ENCODE data around the gene CCDC7.
"Not testable (repeated sequence)": the region's sequence is repeated elsewhere in the genome, so short reads cannot be mapped to it uniquely, and the experiment has no call there.

The CCDC7 gene

DNA sequence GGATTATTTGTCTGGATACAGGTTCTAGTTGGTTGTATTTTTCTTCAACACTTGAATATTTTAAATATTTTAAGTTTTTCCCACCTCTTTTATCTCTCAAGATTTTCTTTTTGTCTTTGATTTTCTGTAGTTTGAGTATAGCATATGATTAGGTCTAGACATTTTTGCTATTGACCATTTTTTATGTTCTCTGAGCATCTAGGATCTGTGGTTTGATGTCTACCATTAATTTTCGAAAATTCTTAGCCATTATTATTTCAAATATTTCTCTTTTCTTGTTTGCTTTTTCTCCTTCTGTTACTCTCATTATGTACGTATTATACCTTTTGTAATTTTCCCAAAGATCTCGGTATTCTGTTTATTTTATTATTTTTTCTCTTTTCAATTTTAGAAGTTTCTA, 293.0 kb downstream of the CCDC7 start:
- DNase-seq, result no peak

DNA sequence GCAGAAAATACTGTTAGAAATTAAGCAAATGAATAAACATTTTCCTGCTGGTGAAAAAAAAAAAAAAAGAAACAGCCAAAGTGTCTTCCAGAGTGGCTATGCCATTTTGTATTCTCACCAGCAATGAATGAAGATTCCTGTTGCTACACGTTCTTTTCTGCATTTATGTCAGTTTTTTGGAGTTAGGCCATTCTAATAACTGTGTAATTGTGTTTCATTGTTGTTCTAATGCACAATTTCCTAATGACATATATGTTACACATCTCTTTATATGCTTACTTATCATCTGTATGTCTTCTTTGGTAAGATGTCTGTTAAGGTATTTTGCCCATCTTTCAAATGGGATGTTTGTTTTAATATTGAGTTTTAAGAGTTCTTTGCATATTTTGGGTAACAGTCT, 298.4 kb downstream of the CCDC7 start:
- no peak for DNase-seq

DNA sequence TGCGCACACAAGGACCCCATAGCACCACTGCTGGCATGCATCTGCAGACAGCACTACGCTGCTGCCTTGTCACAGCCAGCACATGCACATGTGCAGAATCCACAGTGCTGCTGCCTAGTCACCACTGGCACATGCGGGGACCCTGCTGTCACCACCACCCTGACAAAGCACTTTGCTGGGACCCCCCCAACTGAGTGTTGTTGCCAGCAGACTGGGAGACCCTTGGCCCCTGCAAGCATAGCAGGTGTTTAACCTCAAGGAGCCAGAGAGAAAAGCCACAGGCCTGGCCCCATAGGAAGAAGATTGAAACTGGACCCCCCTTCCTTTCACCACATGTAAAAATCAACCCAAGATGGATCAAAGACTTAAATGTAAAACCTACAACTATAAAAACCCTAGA, 300.9 kb downstream of the CCDC7 start:
- no peak for DNase-seq

DNA sequence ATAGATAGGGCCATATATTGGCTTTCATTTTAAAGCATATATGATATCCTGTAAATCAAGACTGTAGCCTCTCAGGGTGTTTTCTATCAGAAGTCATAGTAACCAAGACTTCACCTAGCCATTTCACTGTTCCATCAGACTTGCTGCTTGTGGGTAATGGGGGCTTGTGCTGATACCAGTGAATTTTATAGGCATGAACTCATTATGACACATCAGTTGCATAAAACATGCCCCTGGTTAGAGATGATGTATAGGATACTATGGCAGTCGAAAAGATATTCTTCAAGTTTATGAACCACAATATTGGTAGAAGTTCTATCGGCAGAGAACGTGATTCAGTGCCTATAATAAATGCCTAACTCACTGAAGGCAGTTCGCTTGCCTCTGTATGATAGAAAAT, 305.6 kb downstream of the CCDC7 start:
- no peak for DNase-seq

DNA sequence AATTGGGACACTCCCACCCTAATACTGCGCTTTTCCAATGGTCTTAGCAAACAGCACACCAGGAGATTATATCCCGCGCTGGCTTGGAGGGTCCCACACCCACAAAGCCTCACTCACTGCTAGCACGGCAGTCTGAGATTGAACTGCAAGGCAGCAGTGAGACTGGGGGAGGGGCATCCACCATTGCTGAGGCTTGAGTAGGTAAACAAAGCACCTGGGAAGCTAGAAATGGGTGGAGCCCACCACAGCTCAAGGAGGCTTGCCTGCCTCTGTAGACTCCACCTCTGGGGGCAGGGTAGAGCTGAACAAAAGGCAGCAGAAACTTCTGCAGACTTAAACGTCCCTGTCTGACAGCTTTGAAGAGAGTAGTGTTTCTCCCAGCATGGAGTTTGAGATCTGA, 309.0 kb downstream of the CCDC7 start:
- not testable (repeated sequence) for DNase-seq

DNA sequence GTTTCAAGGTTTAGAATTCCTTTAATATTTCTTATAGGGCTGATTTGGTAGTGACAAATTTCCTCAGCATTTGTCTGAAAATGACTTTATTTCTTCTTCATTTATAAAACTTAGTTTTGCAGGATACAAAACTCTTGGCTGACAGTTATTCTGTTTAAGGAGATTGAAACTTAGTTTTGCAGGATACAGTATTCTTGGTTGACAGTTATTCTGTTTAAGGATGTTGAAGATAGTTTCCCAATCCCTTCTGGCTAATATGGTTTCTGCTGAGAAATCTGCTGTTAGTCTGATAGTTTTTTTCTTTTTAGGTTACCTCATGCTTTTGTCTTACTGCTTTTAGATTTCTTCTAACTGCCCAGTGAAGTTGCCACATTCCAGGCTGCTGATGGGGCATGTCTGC, 325.3 kb downstream of the CCDC7 start:
- DNase-seq, result no peak

DNA sequence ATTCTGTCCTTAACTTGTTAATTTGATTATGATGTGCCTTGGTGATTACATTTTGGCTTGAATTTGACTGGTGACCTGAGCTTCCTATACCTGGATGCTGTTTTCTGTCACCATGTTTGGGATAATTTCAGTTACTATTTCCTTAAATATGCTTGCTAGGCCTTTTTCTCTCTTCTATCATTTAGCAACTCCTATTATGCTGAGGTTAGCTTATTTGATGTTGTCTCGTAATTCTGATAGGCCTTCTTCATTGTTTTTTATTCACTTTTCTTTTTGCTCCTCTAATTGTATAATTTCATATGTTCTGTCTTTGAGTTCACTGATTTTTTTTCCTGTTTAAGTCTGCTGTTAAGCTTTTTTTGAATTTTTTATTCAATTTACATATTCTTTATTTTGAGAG, 327.2 kb downstream of the CCDC7 start:
- DNase-seq, result no peak

DNA sequence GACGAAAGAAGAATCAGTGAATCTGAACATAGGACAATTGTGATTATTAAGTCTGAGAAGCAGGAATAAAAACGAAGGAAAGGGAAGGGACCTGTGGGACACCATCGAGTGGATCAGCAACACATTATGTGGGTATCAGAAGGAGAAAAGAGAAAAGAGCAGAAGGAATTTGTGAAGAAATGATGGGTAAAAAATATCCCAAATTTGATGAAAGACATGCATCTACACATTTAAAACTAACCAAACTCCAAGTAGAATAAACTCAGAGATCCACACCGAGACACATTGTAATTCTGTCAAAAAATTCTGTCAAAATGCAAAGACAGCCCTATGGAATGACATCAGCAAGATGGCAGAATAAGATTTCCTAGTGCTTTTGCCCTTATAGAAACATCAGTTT, 341.0 kb downstream of the CCDC7 start:
- no peak for DNase-seq

DNA sequence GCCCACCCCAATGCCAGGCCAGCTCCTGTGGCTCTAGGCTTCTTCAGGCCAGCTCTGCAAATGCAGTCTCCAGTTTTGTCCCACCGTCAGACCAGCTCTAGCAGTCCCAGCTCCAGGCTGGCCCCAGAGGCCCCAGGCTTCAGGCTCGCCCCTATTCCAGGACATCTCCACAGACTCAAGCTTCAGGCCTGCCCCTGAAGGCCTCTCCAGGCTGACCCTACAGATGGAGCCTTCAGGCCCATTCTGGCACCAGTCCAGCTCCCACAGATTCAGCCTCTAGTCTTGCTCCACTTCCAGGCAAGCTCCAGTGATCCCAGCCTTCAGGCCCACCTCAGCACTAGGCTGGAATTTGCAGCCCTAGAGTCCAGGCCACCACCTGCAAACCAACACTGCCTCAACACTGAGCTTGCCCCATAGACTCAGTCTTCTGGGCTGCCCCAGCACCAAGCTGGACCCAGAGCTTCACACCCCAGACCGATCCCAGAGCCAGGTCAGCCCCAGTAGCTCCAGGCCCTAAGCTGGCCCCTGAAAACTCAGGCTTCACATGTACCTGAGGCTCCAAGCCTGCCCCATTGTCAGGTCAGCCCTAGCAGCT, 341.8 kb downstream of the CCDC7 start:
- DNase-seq, result no peak

DNA sequence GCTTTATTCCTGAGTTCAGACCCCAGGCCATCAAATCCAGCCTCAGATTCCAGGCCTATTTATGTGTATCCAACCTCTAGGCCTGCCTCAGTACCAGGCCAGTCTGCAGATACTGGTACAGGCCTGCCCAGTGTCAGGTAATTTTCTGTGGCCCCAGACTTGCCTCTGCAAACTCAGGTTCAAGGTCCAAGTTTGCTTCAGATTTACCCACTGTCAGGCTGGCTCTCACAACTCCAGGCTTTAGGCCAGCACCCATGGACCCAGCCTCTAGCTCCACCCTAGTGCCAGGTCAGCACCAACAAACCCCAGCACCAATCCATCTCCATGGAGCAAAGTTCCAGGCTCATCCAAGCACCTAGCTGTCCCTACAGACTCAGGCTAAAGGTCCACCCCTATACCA, 342.4 kb downstream of the CCDC7 start:
- DNase-seq, result no peak

DNA sequence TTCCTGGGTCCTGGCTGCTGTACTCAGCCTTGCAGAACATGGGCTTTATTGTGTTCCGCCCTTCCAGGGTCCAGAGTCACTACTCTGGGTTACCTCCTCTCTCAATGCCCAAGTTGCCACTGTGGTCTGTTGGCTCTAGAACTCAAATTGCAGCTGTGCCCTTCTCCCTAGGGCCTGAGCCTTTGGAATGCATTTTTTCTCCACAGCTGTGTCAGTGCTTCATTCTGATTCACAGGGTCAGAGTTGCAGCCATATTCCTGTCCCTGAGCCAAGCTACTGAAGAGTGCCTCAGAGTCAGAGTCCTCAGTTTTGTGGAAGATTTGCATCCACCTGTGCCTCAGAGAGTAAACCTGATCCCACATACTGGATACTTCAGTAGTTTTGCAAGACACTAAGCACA, 344.5 kb downstream of the CCDC7 start:
- DNase-seq, result no peak

DNA sequence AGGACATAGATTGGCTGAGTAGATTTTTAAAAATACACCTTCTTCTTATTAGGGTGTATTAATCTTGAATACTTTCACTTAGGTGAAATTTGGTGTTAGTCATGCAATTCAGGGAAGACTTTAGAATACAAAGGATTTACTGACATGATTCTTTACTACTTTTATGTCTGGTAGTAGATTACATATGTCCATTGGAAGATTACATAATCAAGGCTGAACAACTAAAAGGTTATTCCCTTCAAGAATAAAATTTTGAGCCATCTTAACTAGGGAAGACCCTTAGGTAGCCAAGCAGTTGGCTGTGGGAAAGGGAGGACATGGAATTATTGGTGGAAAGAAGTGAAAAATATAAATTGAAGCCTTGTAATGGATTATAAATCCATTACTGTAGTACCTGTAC, 347.1 kb downstream of the CCDC7 start:
- no peak for DNase-seq

DNA sequence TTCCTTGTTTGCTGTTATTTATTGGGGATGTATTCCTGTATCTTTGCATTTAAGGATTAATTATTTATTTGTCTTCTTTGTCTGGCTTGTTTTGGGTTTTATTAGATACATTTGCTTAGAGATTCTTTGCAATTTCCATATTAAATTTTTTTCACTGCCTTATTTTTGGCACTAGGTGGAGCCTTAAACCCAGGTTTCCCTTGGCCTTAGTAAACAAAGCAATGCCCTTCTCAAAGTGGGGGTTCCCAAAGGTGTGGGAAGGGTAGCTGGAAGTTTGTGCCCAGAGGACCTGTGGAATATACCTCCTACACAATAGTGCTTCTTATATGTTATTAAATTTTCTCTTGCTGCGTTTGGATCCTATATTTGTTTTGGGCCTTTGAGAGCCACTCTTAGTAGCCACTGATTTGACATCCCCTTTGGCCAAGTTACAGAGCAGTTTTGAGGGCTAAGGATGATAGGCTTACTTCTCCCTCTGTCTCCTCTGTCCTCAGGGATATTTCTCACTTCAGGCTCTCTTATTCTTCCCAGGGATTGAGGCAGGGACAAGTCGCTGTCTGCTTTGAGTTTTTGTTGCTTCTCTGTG, 349.8 kb downstream of the CCDC7 start:
- peak; percentile 15 for DNase-seq

DNA sequence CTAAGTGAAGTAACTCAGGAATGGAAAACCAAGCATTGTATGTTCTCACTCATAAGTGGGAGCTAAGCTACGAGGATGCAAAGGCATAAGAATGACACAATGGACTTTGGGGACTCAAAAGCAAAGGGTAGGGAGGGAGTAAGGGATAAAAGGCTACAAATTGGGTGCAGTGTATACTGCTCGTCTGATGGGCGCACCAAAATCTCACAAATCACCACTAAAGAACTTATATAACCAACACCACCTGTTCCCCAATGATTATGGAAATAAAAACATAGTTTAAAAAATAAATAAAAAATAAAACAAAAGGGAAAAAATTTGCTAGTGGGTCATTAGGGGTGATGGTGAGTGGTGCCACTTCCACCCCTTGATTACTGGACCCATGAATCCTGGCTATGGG, 351.5 kb downstream of the CCDC7 start:
- DNase-seq, result not testable (repeated sequence)

DNA sequence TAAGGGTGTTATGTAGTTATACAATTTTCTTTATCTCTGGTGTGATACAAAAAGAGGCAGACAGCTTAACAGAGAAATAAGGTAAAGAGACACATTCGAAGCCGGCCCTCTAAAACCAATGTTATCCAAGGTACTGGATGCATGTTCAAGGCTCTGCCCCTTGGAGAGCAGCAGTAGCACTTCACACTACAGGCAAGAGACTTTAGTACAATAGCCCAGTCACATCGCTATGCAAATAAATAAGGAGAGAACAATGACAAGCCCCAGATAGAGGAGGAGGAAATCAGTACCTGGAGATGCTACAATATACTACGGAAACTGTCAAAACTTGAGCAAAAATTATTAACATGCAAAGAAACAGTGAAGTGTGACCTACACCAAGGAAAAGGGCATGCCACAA, 401.0 kb downstream of the CCDC7 start:
- no peak for DNase-seq

DNA sequence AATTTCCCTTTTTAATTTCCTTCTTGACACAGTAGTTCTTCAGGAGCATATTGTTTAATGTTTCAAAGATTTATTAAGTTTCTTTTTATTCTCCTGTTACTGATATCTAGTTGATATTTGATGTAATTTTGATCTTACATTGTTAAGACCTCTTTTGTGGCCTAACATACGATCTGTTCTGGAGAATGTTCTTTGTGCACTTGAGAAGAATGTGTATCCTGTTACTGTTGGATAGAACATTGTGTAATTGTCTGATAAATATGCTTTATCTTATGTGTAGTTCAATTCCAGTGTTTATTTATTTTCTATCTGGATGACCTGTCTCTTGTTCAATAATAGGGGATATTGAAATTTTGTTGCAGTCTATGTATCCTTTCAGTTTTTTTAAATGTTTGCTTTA, 405.4 kb downstream of the CCDC7 start:
- no peak for DNase-seq

DNA sequence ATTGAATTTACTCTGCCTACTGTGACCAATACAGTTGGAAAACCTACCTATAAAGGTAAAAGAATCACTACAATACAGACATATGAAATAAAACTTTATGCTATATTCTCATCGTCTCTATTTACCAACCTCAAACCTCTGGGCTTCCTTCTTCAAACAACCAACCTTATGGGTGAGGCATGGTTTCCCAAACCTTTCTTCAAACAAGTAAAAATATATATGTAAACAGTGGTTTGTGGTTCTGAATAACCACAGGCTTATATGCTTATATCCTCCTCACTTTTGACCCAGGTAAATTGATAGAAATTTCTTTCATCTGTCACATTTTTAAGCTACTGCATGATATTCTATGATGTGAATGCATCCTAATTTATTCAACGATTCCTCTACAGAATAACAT, 408.5 kb downstream of the CCDC7 start:
- DNase-seq, result no peak

DNA sequence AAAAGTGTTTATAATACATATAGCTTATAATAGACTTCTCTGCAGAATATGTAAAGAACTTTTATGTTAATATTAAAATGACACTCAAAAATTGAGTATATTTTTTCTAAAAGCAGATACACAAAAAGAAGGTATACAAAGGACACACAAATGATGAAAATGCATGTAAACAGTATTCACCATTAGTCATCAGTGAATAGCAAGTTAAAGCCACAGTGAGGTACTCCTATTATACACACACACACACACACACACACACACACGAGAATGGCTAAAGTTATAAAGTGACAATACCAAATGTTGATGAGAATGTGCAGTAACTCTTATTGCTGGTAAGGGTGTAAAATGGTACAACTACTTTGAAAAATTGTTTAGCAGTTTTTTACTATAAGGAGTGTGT, 419.2 kb downstream of the CCDC7 start:
- no peak for DNase-seq

DNA sequence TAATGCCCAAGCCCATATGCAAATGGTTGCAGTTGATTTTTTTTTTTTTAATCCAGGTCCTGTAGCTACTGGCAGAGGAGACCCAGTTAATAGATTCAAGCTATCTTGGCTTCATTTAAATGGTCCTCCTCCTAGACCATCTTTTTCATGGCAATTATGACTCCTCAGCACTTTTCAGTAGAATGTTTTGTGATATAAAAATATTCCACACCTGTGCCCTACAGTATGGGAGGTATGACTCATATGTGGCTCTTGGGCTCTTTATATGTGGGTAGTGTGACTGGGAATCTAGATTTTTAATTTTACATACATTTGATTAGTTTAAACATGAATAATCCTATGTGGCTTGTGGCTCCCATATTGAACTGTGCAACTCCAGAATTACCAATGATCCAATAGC, 432.0 kb downstream of the CCDC7 start:
- DNase-seq, result no peak

DNA sequence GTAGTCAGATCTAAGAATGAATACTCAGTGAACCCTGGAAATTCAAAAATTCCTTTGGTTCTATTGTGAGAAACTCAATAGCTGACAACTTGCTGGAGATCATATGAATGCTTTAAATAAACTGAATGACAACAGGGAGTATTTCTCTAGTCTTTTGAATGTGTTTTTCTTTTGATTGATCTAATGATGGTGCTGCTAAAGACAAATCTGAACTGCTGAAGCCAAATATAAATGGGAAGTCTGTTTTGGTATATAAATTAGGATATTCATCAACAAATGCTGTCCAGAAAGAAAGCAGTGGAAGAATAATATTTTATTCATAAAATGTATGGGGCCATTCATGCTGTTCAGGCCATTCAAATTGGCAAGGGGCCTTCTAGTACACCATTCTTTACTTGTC, 432.7 kb downstream of the CCDC7 start:
- DNase-seq, result no peak

DNA sequence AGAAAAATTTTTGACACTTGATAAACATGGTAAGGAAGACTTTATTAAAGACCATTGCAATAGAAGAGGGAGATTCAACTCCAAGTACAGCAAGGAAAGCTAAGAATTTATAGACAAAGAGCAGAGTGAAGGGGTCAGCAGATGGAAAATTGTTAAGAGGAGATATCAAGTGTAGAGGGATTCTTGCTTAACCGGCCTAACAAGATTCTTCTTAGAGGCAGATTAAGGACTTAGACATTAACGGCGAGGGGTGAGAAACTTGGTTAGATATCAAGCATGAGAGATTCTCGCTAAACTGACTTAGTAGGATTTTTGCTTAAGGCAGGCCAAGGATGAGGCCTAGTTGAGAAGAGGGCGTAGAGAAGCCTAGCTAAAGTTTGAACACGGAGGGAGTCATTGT, 436.1 kb downstream of the CCDC7 start:
- no peak for DNase-seq

DNA sequence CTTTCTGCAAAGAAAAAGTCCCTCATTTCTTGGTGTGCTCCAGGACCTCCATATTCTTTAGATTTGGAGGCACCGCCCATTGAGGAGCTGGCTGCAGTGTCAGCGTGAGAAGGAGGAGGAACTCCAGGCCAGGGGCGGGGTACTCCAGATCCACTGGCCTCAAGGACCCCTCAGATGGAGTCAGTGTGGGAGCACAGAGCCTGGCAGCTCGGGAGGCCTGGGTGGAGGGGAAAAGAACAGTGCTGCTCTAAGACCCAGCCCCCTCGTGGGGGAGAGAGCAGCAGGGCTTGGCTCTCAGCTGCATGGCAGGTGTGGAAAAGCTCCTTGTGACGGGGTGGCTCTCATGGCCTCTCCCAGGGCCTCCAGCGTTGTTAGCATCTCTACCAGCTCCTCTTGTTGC, 441.5 kb downstream of the CCDC7 start:
- no peak for DNase-seq

DNA sequence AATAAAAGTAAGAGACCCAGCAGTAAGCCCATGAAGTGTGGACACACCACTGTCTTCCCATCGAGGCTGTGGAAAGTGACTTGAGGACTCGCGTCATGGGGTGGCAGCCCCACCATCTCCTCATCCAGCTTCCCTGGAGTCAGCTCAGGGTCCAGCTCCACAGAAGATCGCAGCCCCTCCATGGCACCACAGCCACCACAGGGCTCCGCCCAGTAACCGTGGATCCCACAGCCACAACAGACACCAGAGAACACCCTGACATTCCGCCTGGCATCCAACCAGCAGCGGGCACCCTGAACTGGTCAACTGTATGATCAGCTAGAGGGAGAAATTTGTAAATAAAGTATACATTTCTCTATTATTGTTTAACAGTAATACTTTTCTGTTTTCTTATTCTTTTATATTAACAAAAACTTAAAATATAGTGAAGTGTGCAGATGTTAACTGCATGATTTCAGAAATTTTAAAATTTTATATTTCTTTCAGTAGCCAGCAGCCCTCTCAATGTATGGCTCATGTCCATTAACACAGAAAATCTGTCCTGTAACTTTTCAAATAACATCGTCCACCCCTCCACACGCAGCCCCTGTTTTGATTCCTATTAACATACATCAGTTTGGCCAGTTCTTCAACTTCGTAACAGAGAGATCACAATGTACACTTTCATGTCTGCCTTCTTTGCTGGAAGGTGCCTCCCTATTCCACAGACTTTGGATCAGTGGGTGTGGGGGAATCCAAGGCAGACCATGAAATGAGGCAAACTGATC, 442.4 kb downstream of the CCDC7 start:
- DNase-seq, result no peak

DNA sequence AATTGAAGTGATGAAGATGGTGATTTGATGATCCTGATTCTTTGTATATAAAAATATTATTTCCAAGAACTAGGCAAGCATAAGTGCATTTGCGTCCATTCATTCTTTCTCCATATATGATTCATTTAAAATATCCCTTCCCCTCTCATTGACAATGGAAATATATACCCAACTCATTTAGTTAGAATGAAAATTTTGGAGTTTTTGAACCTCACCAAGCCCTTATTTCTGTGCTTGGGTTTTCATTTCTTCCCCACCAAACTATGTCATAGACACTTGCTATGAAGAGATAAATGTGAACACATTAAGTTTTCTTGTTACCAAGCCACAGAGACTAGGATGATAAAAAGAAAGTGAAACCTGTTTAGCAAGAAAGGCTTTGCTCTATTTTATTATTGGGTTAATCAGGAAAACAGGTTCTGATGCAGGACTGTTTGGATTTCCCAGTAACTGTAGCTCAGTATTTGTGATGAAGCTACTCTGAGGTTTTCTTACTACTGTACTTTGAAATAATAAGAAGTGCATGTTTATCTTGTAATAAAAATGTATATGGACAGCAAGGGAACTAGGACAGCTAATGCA, 443.8 kb downstream of the CCDC7 start:
- DNase-seq, result no peak
